Measurements from ENCODE around the gene CYP26B1.

Gene CYP26B1

GRCh38 chr2:72128059-72128842, 19.4 kb downstream of the CYP26B1 start:
- no peak for DNase-seq

GRCh38 chr2:72127401-72128058, 20.1 kb downstream of the CYP26B1 start:
- no peak for DNase-seq

GRCh38 chr2:72126186-72127100, 21.2 kb downstream of the CYP26B1 start:
- DNase-seq, result no peak

GRCh38 chr2:72124376-72124775, 23.3 kb downstream of the CYP26B1 start:
- DNase-seq, result no peak

GRCh38 chr2:72121153-72121552, 26.5 kb downstream of the CYP26B1 start:
- no peak for DNase-seq

- no peak for DNase-seq
Observed at GRCh38 chr2:72118951-72119350, 28.7 kb downstream of the CYP26B1 start.

- no peak for DNase-seq
Observed at GRCh38 chr2:72118386-72118785, 29.3 kb downstream of the CYP26B1 start.

- no peak for DNase-seq
Observed at GRCh38 chr2:72117718-72118117, 29.9 kb downstream of the CYP26B1 start.

GRCh38 chr2:72117029-72117428, 30.6 kb downstream of the CYP26B1 start:
- DNase-seq, result no peak

- no peak for DNase-seq
Observed at GRCh38 chr2:72116081-72116533, 31.6 kb downstream of the CYP26B1 start.

- DNase-seq, result no peak
Observed at GRCh38 chr2:72115110-72116080, 32.3 kb downstream of the CYP26B1 start.

GRCh38 chr2:72114693-72115051, 33.0 kb downstream of the CYP26B1 start:
- no peak for DNase-seq

GRCh38 chr2:72113847-72114692, 33.6 kb downstream of the CYP26B1 start:
- no peak for DNase-seq

GRCh38 chr2:72112981-72113846, 34.4 kb downstream of the CYP26B1 start:
- DNase-seq, result no peak

- DNase-seq, result no peak
Observed at GRCh38 chr2:72112401-72112800, 35.3 kb downstream of the CYP26B1 start.

- DNase-seq, result no peak
Observed at GRCh38 chr2:72111061-72111460, 36.6 kb downstream of the CYP26B1 start.

GRCh38 chr2:72109904-72110303, 37.8 kb downstream of the CYP26B1 start:
- no peak for DNase-seq

- no peak for DNase-seq
Observed at GRCh38 chr2:72109291-72109690, 38.4 kb downstream of the CYP26B1 start.

GRCh38 chr2:72108121-72108520, 39.5 kb downstream of the CYP26B1 start:
- no peak for DNase-seq

GRCh38 chr2:72106978-72107377, 40.7 kb downstream of the CYP26B1 start:
- DNase-seq, result no peak
